ENCODE measurements around the gene NPY4R. TPM values are rescaled to one million over a fixed set of nuclear protein-coding genes. Genes with fewer than 3 reads are reported as not detected.
"Not testable (repeated sequence)": the region's sequence is repeated elsewhere in the genome, so short reads cannot be mapped to it uniquely, and the experiment has no call there.

The NPY4R gene
- total RNA-seq, 1 experiment from 2014 or later = 0.23 TPM

DNA sequence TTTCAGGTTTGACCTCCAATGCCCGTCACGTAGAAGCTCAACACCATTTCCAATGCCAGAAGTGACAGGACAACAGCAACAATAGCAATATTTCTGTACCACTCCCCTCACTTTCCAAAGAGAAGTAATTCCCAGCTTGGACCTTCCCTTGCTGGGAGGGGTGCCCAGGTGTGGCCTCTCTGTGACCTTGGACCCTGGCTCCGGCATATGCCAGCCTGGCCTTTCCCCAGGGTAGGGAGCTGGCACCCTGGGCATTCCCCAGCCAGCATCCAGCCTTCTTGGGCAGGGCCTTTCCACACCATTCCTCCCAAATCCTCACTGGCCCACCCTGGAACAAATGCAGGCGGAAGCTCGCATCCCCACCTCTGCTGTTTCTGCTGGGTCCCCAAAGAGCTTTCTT is 53.1 kb downstream of the NPY4R start:
- POLR2A ChIA-PET = not testable (repeated sequence)

DNA sequence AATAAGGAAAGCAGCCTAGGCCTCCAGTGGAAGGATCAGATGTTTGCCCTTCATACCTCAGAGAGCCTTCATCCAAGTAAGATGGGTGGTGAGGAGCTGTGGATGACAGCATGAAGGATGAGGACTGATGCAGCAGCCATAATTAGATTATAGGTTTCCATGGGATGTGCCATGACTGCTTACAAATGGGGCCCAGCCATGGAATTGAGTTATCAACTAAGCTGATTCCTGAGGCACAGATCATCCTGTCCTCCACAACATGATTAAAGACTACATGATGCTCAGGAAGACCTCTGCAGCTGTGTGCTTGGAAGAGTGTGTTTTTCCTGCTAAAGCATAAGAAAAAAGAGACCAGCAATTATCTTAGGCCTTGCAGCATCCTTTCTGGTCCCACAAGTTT is 54.6 kb downstream of the NPY4R start:
- H3K4me3 Mint-ChIP-seq (ENCODE audit: unreplicated experiment); H3K27me3 ChIP-seq (replicated peaks; ENCODE audit: control insufficient read depth, insufficient read depth, low read length); H3K36me3 ChIP-seq (ENCODE audit: control insufficient read depth, insufficient read depth, low read length); H3K9me3 ChIP-seq; POLR2A ChIA-PET; DNase-seq; intact Hi-C loops (cut with micrococcal nuclease; ENCODE audit: unreplicated experiment); H3K4me1 ChIP-seq; H3K36me3 Mint-ChIP-seq (ENCODE audit: insufficient read depth, unreplicated experiment); CTCF ChIA-PET; H3K9me3 Mint-ChIP-seq (ENCODE audit: unreplicated experiment); H3K4me1 Mint-ChIP-seq (ENCODE audit: low read depth, unreplicated experiment); H3K4me3 ChIP-seq (ENCODE audit: low read depth, low read length); H3K27ac Mint-ChIP-seq (ENCODE audit: unreplicated experiment); H3K27me3 Mint-ChIP-seq (ENCODE audit: insufficient read depth, unreplicated experiment); BruUV-seq (replicated peaks): not testable (repeated sequence)

More for the DNA sequence above, 53.1 kb downstream of the NPY4R start:
- H3K27me3 Mint-ChIP-seq (ENCODE audit: insufficient read depth, unreplicated experiment); H3K4me1 ChIP-seq; CTCF ChIA-PET; H3K27ac Mint-ChIP-seq (ENCODE audit: unreplicated experiment); H3K4me3 Mint-ChIP-seq (ENCODE audit: unreplicated experiment); H3K9me3 ChIP-seq; H3K36me3 Mint-ChIP-seq (ENCODE audit: insufficient read depth, unreplicated experiment); BruUV-seq (replicated peaks); H3K36me3 ChIP-seq (ENCODE audit: control insufficient read depth, insufficient read depth, low read length); DNase-seq; H3K9me3 Mint-ChIP-seq (ENCODE audit: unreplicated experiment); H3K27me3 ChIP-seq (replicated peaks; ENCODE audit: control insufficient read depth, insufficient read depth, low read length); H3K4me1 Mint-ChIP-seq (ENCODE audit: low read depth, unreplicated experiment); H3K4me3 ChIP-seq (ENCODE audit: low read depth, low read length); intact Hi-C loops (cut with micrococcal nuclease; ENCODE audit: unreplicated experiment): not testable (repeated sequence)

Other genes with a start within 250 kb of the NPY4R start
- gene ANTXRL, start 179.0 kb downstream of the NPY4R start, total RNA-seq (2022) = not detected in 2 replicates
- 8.7 and 17.4 TPM in 2 replicates for gene ANXA8L1, start 90.2 kb downstream of the NPY4R start, total RNA-seq (2022)
- 3.0 and 3.7 TPM in 2 replicates for gene GPRIN2, start 90.7 kb upstream of the NPY4R start, total RNA-seq (2022)
- gene SYT15, start 113.2 kb upstream of the NPY4R start, total RNA-seq (2022) = 0.43 and 0.60 TPM in 2 replicates

Data from Caco-2 (cell line).